D721Med (cell line): ENCODE measurements around the gene KIF26A.

Source experiments
- DNase-seq: peaks from one replicate; pipeline ENCODE4 v3.0.0; 2011; ENCODE audit warnings: low spot score; ENCODE audit not compliant: insufficient read length
- FAIRE-seq: peaks from 2 replicates; lab custom pipeline; 2011; peaks lifted over from hg19 to GRCh38; lab: Jason Lieb, UNC
- CTCF ChIP-seq: IDR thresholded peaks from 2 replicates; pipeline ENCODE4 v1.5.1; 2012; ENCODE audit warnings: mild to moderate bottlenecking, control low read depth; ENCODE audit not compliant: insufficient read depth; ENCODE audit errors: missing control alignments

Gene KIF26A

GRCh38 chr14:104187931-104188726 is 49.7 kb downstream of the KIF26A start:
- FAIRE-seq (no peak), DNase-seq (no peak)
- no peak for TF ChIP-seq CTCF

GRCh38 chr14:104188727-104189400 is 50.5 kb downstream of the KIF26A start:
- no peak for TF ChIP-seq CTCF
- FAIRE-seq = no peak
- no peak for DNase-seq

- TF ChIP-seq CTCF = no peak
- DNase-seq (no peak), FAIRE-seq (no peak)
Measured at GRCh38 chr14:104189629-104190335, 51.4 kb downstream of the KIF26A start.

GRCh38 chr14:104190396-104191000 is 52.1 kb downstream of the KIF26A start:
- FAIRE-seq (no peak), DNase-seq (no peak)
- no peak for TF ChIP-seq CTCF

- TF ChIP-seq CTCF = no peak
- FAIRE-seq (no peak), DNase-seq (no peak)
Measured at GRCh38 chr14:104191409-104191997, 53.1 kb downstream of the KIF26A start.

- TF ChIP-seq CTCF = no peak
- FAIRE-seq (no peak), DNase-seq (no peak)
Measured at GRCh38 chr14:104192146-104192882, 53.9 kb downstream of the KIF26A start.
